GM18868 (cell line): ENCODE data around the gene JAKMIP1.

Experiments used
- ATAC-seq: cut with Tn5 transposase; IDR thresholded peaks from one replicate; pipeline ENCODE4 v1.9.1; 2021; ENCODE audit warnings: mild to moderate bottlenecking, moderate library complexity; ENCODE audit not compliant: unreplicated experiment

The JAKMIP1 gene

GRCh38 chr4:6200011-6200921, at the start of gene JAKMIP1:
TSS of gene JAKMIP1 (minus strand) at chr4:6200549. CDS start at chr4:6112850, 87,699 bp downstream.
- ATAC-seq, result peak; percentile 82

GRCh38 chr4:6248394-6248793, 48.0 kb upstream of the JAKMIP1 start:
- ATAC-seq, result no peak

- no peak for ATAC-seq
These were observed 45.9 kb upstream of the JAKMIP1 start for GRCh38 chr4:6246170-6246634.

- no peak for ATAC-seq
These were observed 45.2 kb upstream of the JAKMIP1 start for GRCh38 chr4:6245246-6246169.

- no peak for ATAC-seq
These were observed 42.1 kb upstream of the JAKMIP1 start for GRCh38 chr4:6242271-6243029.

- ATAC-seq, result no peak
These were observed 40.9 kb upstream of the JAKMIP1 start for GRCh38 chr4:6241062-6241845.

- ATAC-seq, result no peak
These were observed 39.6 kb upstream of the JAKMIP1 start for GRCh38 chr4:6239968-6240367.

GRCh38 chr4:6239486-6239885, 39.1 kb upstream of the JAKMIP1 start:
- ATAC-seq, result no peak

GRCh38 chr4:6236816-6237390, 36.6 kb upstream of the JAKMIP1 start:
- ATAC-seq, result no peak

- ATAC-seq, result no peak
These were observed 35.7 kb upstream of the JAKMIP1 start for GRCh38 chr4:6235901-6236640.

GRCh38 chr4:6235012-6235411, 34.7 kb upstream of the JAKMIP1 start:
- no peak for ATAC-seq

- no peak for ATAC-seq
These were observed 33.6 kb upstream of the JAKMIP1 start for GRCh38 chr4:6233929-6234328.

GRCh38 chr4:6232836-6233785, 32.8 kb upstream of the JAKMIP1 start:
- no peak for ATAC-seq

- ATAC-seq, result no peak
These were observed 31.4 kb upstream of the JAKMIP1 start for GRCh38 chr4:6231663-6232165.

- no peak for ATAC-seq
These were observed 30.7 kb upstream of the JAKMIP1 start for GRCh38 chr4:6230827-6231662.

- no peak for ATAC-seq
These were observed 30.1 kb upstream of the JAKMIP1 start for GRCh38 chr4:6230502-6230785.
